ENCODE results near the gene GAL. TPM values are rescaled to one million over a fixed set of nuclear protein-coding genes. Genes with fewer than 3 reads are reported as not detected.

GAL gene
- total RNA-seq, 4 donors from 2014 or later = not detected

- no peak for TF ChIP-seq POLR2A (IDR thresholded peaks at IDR 0.05)
- no peak for TF ChIP-seq CTCF (IDR thresholded peaks at IDR 0.05 in 4 of 5, conservative IDR thresholded peaks at IDR 0.05 in 1 of 5)
- H3K27me3 ChIP-seq = peaks cover 2 to 18% (median 4%) of the 10 kb centered on the region in 3 donors
- ATAC-seq = no peak
- in situ Hi-C loops (cut with MboI; ENCODE audit: low sequenced_read_pairs in 4 of 4) = no loop called here
- DNase-seq = no peak
- H3K9me3 ChIP-seq = no peaks in the 10 kb centered on the region
- no peaks in the 10 kb centered on the region for H3K4me1 ChIP-seq
- intact Hi-C loops (cut with DNase I; ENCODE audit: low total_unique reads) = no loop called here
- no peak overlapping the region for H3K4me3 ChIP-seq
- H3K27ac ChIP-seq = no peak overlapping the region
- H3K36me3 ChIP-seq = no peaks in the 10 kb centered on the region
Observed at GRCh38 chr11:68669301-68670090, 14.8 kb upstream of the GAL start.

GRCh38 chr11:68670208-68670992, 13.9 kb upstream of the GAL start:
- in situ Hi-C loops (cut with MboI; ENCODE audit: low sequenced_read_pairs in 4 of 4) (no loop called here), intact Hi-C loops (cut with DNase I; ENCODE audit: low total_unique reads) (no loop called here)
- H3K27me3 ChIP-seq = peaks cover 0 to 10% (median 4%) of the 10 kb centered on the region in 3 donors
- H3K9me3 ChIP-seq = no peaks in the 10 kb centered on the region
- H3K27ac ChIP-seq = no peak overlapping the region
- no peak for DNase-seq
- ATAC-seq = no peak
- H3K4me3 ChIP-seq = no peak overlapping the region
- H3K4me1 ChIP-seq = no peaks in the 10 kb centered on the region
- no peak for TF ChIP-seq CTCF (IDR thresholded peaks at IDR 0.05 in 4 of 5, conservative IDR thresholded peaks at IDR 0.05 in 1 of 5)
- TF ChIP-seq POLR2A (IDR thresholded peaks at IDR 0.05) = no peak
- no peaks in the 10 kb centered on the region for H3K36me3 ChIP-seq

- H3K9me3 ChIP-seq = no peaks in the 10 kb centered on the region
- H3K4me1 ChIP-seq = no peaks in the 10 kb centered on the region
- ATAC-seq = no peak
- TF ChIP-seq CTCF (IDR thresholded peaks at IDR 0.05 in 4 of 5, conservative IDR thresholded peaks at IDR 0.05 in 1 of 5) = no peak
- no peak for TF ChIP-seq POLR2A (IDR thresholded peaks at IDR 0.05)
- no peak for DNase-seq
- intact Hi-C loops (cut with DNase I; ENCODE audit: low total_unique reads) = no loop called here
- in situ Hi-C loops (cut with MboI; ENCODE audit: low sequenced_read_pairs in 4 of 4) = no loop called here
- peaks cover 0 to 3% (median 0%) of the 10 kb centered on the region in 3 donors for H3K27me3 ChIP-seq
- H3K4me3 ChIP-seq = no peak overlapping the region
- H3K27ac ChIP-seq = no peak overlapping the region
- H3K36me3 ChIP-seq = no peaks in the 10 kb centered on the region
Observed at GRCh38 chr11:68673306-68673945, 10.9 kb upstream of the GAL start.

GRCh38 chr11:68673991-68674390, 10.4 kb upstream of the GAL start:
- no peaks in the 10 kb centered on the region for H3K36me3 ChIP-seq
- H3K9me3 ChIP-seq = no peaks in the 10 kb centered on the region
- H3K4me3 ChIP-seq = no peak overlapping the region
- H3K27me3 ChIP-seq = peaks cover 0 to 3% (median 0%) of the 10 kb centered on the region in 3 donors
- in situ Hi-C loops (cut with MboI; ENCODE audit: low sequenced_read_pairs in 4 of 4) = no loop called here
- DNase-seq = no peak
- no peak overlapping the region for H3K27ac ChIP-seq
- TF ChIP-seq CTCF (IDR thresholded peaks at IDR 0.05 in 4 of 5, conservative IDR thresholded peaks at IDR 0.05 in 1 of 5) (no peak), POLR2A (IDR thresholded peaks at IDR 0.05) (no peak)
- no peaks in the 10 kb centered on the region for H3K4me1 ChIP-seq
- intact Hi-C loops (cut with DNase I; ENCODE audit: low total_unique reads) = no loop called here
- no peak for ATAC-seq
